Eye (tissue), 1 donor: ENCODE measurements around the gene SP140.
"Not testable (repeated sequence)": the region's sequence is repeated elsewhere in the genome, so short reads cannot be mapped to it uniquely, and the experiment has no call there.

Experiments
- DNase-seq: peaks from one replicate; pipeline ENCODE4 v3.0.0-alpha.2; 2015

Gene SP140

GRCh38 chr2:230296917-230297316, 71.4 kb downstream of the SP140 start:
- no peak for DNase-seq

- DNase-seq = no peak
Measured at GRCh38 chr2:230299618-230300017, 74.1 kb downstream of the SP140 start.

GRCh38 chr2:230305416-230306275, 80.1 kb downstream of the SP140 start:
- no peak for DNase-seq

- DNase-seq = no peak
Measured at GRCh38 chr2:230306474-230306873, 80.9 kb downstream of the SP140 start.

GRCh38 chr2:230307485-230307884, 81.9 kb downstream of the SP140 start:
- no peak for DNase-seq

- no peak for DNase-seq
Measured at GRCh38 chr2:230308402-230309000, 83.0 kb downstream of the SP140 start.

- not testable (repeated sequence) for DNase-seq
Measured at GRCh38 chr2:230310792-230311191, 85.3 kb downstream of the SP140 start.

GRCh38 chr2:230311634-230312033, 86.1 kb downstream of the SP140 start:
- DNase-seq = not testable (repeated sequence)

GRCh38 chr2:230312638-230313037, 87.1 kb downstream of the SP140 start:
- no peak for DNase-seq

- no peak for DNase-seq
Measured at GRCh38 chr2:230317366-230317765, 91.8 kb downstream of the SP140 start.

GRCh38 chr2:230318190-230319121, 92.9 kb downstream of the SP140 start:
- no peak for DNase-seq

- DNase-seq = no peak
Measured at GRCh38 chr2:230319211-230319862, 93.8 kb downstream of the SP140 start.

GRCh38 chr2:230321031-230321430, 95.5 kb downstream of the SP140 start:
- DNase-seq = no peak

- no peak for DNase-seq
Measured at GRCh38 chr2:230322561-230323384, 97.2 kb downstream of the SP140 start.

GRCh38 chr2:230323385-230324106, 98.0 kb downstream of the SP140 start:
- no peak for DNase-seq

- no peak for DNase-seq
Measured at GRCh38 chr2:230324503-230324902, 99.0 kb downstream of the SP140 start.

GRCh38 chr2:230325316-230326243, 100.0 kb downstream of the SP140 start:
- no peak for DNase-seq

GRCh38 chr2:230326453-230327417, 101.2 kb downstream of the SP140 start, which contains the start of gene SP140L:
Gene SP140L (plus strand): TSS chr2:230327193. CDS start chr2:230327270, 77 bp downstream.
- peak; percentile 6 for DNase-seq
